ENCODE results near the gene B4GALT1.

Gene B4GALT1

GRCh38 chr9:33167084-33167971, at the start of gene B4GALT1:
TSS of gene B4GALT1 (minus strand) at chr9:33167336. CDS start at chr9:33167169, 167 bp downstream.
- DNase-seq: peak; percentile 63

DNA sequence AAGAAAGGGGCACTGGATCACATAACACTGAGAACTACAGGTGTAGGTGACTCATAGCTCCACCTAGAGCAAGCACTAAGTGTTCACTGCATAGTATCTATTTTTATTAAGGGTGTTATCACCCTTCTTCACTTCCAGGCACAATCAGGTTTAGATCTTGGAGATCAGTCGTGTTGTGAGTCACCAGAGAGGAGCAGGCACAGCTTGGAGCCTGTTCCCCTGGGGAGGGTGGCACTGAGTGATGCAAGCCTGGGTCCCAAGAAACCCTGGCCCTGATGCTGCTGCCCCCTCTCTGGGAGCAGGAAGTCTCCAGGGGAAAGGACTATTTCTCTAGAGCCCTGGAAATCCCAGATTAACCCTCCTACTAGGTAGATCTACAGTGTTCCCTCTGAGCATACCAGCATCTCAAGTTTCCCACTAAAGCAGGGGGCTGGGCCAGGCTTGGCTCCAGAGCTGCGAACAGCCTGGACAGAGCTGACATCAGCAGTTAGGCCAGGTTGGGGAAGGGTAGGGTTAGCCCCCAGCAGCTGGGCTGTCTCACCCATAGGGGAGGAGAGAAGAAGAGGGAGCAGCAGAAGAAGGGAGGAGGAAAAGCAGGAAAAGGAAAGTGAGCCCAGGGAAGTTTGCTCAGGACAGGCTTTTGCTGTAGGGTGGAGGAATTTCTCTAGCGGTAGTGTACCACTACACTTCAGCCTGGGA, 44.7 kb upstream of the B4GALT1 start:
- DNase-seq: no peak

DNA sequence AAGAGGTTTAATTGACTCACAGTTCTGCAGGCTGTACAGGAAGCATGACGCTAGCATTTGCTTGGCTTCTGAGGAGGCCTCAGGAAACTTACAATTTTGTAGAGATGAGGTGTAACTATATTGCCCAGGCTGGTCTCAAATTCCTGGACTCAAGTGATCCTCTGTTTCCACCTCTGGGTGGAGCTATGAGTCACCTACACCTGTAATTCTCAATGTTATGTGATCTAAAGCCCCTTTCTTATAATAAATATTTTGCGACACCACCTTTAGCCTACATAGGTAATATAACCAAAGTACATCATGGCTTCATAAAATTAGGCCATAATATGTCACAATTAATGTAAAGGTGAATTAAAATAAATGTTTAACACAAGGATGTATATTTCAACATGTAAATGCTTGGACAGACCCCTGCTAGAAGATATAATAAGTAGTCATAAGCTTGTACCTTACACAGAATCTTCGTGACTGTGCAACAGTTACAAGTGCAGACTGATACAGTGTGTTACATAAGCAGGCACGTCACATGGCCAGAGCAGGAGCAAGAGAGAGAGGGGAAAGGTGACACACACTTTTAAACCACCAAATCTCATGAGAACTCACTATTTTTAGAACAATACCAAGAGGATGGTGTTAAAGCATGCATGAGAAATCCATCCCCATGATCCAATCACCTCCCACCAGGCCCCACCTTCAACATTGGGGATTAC, 43.0 kb upstream of the B4GALT1 start:
- DNase-seq: no peak

DNA sequence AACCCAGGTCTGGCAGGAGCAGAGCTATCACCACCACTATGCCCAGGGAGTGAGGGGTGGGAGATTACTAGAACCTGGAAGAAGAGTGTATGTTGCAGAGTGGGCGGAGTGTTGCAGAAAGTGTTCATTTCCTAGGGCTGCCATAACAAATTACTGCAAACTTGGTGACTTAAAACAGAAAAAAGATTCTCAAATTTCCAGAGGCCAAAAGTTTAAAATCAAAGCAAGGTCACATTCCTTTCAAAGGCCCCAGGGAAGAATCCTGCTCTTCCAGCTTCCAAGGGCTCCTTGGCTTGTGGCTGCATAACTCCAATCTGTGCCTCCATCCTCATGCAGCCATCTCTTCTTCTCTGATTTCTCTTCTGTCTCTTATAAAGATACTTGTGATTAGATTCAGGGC, 42.3 kb upstream of the B4GALT1 start:
- no peak for DNase-seq

GRCh38 chr9:33202552-33203201, 35.5 kb upstream of the B4GALT1 start:
- DNase-seq: no peak

DNA sequence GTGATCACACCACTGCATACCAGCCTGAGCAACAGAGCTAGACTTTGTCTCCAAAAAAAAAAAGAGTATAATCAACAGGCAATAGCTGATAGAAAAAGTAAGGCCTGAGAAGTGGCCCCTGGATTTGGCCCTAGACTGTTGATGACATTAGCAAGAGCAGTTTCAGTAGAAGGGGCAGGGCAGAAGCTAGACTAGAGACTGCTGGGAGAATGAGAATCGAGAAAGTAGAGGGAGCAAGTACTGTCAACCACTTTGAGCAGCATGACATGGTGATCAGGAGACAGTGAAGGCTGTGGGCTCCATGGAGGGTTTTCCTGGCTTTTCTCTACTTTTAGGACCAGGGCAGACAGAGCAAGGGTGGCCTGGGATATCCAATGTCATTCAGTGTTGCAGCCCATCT, 34.9 kb upstream of the B4GALT1 start:
- no peak for DNase-seq

DNA sequence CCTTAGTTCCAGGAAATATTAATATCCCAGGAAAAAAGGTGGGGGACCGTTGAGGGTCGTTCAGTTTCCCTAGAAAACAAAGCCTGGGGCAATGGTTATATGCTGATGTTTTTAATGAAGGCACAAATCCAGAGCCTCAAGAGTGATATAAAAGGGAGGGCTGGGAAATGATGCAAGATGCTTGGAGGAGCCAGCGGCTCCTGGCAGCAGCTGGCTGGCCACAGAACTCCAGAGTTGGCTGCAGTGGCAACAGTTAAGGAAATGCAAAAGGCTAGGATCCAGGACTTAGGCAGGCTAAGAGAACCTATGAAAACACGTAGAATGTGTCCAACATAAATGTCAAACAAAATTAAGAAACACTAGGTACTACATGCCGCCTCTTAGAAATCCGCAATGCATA, 31.0 kb upstream of the B4GALT1 start:
- DNase-seq: no peak

GRCh38 chr9:33197279-33198152, 30.4 kb upstream of the B4GALT1 start:
- no peak for DNase-seq

DNA sequence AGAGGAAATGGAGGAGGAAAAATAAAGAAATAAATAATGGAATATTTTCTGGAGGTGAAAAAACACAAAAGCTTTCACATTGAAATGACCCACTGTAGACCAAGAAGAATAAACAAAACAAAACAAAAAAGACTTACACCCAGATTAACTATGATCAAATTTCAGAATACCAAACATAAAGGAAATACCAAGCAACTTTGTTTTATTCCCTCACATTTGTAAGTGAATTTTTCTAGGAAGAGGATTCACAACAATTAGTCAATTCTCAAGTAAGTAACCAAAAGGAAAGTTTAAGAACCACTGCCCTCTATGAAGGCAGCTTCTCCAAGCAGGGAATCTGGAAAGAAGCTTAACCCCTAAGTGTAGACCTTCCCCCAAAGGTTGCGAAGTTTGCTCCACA, 29.6 kb upstream of the B4GALT1 start:
- no peak for DNase-seq

GRCh38 chr9:33193818-33194217, 26.7 kb upstream of the B4GALT1 start:
- DNase-seq: no peak

GRCh38 chr9:33192493-33193255, 25.5 kb upstream of the B4GALT1 start:
- DNase-seq: no peak

GRCh38 chr9:33190021-33190705, 23.0 kb upstream of the B4GALT1 start:
- no peak for DNase-seq

GRCh38 chr9:33189331-33189791, 22.2 kb upstream of the B4GALT1 start:
- DNase-seq: no peak

DNA sequence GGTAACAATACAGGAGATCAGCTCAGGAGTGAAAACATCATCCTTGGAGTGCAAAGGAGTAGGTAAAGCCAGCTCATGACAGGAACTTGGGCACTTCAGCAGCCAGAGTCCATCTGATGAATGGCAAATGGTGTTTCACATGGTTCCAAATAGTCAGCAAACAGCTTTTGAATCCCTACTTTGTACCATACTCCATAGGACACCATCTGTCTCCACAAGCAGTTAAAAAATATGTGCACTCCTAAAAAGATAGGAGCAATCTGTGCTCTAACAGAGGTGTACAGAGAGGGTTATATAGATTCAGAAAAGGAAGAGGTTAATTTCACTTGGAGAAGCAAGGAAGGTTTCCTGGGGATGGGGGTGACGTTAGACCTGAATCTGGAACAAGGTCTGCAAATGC, 21.6 kb upstream of the B4GALT1 start:
- no peak for DNase-seq

DNA sequence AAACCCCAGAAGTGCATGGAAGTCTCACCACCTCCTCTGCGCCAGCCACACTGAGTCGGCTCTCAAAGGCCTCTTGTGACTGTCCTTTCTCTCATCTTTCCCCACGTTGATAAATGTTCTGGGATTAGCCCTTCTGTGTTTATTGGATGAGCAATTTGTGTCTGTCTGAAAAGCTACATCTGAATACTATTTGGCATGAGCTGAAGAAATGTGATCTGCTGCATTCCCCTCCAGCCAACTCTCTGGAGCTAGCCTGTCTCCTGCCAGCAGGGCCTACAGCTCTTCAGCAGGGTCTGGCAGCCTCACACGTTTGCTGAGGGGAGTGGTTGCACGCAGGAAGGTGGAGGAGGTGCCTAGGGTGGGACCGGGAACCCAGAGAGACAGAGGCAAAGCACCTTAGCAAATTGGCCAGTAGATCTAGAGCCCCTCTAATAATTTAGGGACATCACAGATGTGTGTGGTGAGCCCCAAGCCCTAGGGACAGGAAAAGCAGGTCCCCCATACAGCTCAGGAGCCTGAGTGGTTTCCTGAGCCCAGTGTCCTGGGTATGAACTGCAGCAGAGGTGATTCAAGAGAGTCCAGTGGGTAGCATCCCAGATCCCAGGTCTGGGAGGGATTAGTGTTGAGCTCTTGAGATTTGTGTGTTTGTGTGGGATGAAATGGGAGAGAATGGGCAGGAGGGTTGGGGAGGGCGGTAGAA, 20.5 kb upstream of the B4GALT1 start:
- no peak for DNase-seq

DNA sequence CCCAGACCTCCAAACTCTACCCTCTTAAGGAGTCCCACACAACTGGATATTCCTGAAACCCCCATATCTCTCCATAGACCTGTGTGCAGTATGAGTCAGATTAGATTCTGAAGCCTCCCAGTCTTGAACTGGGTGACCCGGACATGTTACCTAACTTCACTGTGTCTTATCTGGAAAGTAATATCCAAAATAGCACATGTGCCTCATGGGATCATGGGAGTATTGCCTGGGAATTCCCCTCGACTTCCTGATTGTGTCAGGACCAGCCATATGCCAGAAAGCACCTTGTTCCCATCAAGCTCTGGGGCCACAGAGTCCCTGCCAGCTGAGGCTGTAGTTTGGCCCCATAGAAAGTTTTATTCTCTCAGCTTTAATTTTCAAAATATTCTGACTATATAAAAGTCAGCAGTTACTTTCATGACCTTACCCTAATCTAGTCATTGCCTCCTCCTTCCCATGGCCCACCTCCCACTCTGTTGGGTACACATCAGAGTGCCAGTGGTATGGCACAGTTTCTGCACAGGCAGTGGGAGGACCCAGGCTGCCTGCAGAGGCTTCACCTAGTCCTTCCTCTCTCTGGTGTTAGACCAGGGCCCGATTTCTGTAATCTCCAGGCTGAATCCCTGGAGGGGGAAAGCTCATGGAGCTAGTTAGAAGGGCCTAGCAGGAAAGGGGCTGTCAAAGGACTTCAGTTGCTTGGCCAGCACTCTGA, 19.5 kb upstream of the B4GALT1 start:
- DNase-seq: no peak

DNA sequence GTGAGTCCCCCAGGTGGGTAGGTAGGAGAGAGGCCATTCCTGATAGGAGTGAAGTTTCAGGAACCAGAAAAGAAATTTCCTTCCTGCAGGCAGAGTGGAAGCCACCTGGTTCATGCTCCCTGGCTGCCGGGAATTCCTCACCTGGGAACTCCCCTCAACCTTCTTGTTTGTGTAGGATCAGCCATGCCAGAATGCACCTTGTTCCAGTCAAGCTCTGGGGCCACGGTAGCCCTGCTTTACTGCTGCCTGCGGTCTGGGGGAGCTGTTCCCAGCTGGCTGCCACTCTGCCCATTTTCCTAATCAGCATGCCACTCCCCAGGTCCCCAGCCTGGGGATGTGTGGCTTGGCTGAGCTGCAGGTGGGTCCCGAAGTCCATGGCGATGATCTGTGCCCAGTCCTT, 18.7 kb upstream of the B4GALT1 start:
- DNase-seq: no peak

DNA sequence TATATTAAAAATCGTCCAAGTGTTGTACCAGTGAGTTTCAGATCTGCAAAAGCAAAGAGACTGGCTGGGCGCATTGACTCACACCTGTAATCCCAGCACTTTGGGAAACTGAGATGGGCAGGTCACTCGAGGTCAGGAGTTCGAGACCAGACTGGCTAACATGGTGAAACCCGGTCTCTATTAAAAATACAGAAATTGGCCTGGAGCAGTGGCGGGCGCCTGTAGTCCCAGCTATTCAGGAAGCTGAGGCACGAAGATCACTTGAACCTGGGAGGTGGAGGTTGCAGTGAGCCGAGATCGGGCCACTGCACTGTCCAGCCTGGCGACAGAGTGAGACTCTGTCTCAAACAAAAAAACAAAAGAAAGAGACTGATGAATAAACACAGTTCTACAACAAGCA, 18.3 kb upstream of the B4GALT1 start:
- DNase-seq: no peak

- DNase-seq: no peak
These were observed 17.8 kb upstream of the B4GALT1 start for GRCh38 chr9:33184963-33185362.

Measured in NCI-H2171 (cell line).